HCT116 (cell line): ENCODE measurements around the gene PROM2. TPM values are rescaled to one million over a fixed set of nuclear protein-coding genes. Genes with fewer than 3 reads are reported as not detected.

Experiments
- ATAC-seq: fragments of 200-7000 bp; cut with Tn5 transposase; 2 replicates; pipeline ENCODE4 v1.9.1; 2020; ENCODE audit warnings: mild to moderate bottlenecking, moderate library complexity
- BruUV-seq: library from RNA; stranded (reverse); fragments of 400-500 nt; replicated peaks from 2 replicates; lab custom pipeline; 2021; lab: Mats Ljungman, UMichigan
- CTCF ChIA-PET: fragments of 300-600 bp; sonication (Branson Sonifier 250); formaldehyde crosslinking; loops from one replicate; lab custom pipeline; 2021; ENCODE audit warnings: antibody characterized with exemption; lab: Charles Lee
- POLR2A ChIA-PET: fragments of 300-600, 350-600 bp; sonication (Branson Sonifier 250); formaldehyde crosslinking; loops from one replicate; lab custom pipeline; 2021; ENCODE audit warnings: antibody characterized with exemption; lab: Charles Lee
- RAD21 ChIA-PET, 2 experiments: fragments of 300-600 bp; sonication (Branson Sonifier 250); formaldehyde crosslinking; loops; one replicate each; lab custom pipeline; 2023; ENCODE audit warnings: low total read pairs in 2 of 2; ENCODE audit not compliant: uncharacterized antibody in 2 of 2, unreplicated experiment in 2 of 2, low non-redundant PET in 1 of 2; lab: Charles Lee
- DNase-seq: peaks from one replicate; pipeline ENCODE4 v3.0.0-alpha.2; 2010; ENCODE audit warnings: low read depth, low spot score
- H2AFZ ChIP-seq: fragments of 200-600 bp; shearing (Covaris generic), sonication (generic); 2 replicates; pipeline ENCODE4 v1.6.1; 2017; ENCODE audit warnings: low read depth, mixed run types, mixed read lengths, antibody characterized with exemption, low read length; ENCODE audit not compliant: poor library complexity, severe bottlenecking
- H3K27ac ChIP-seq: 2 replicates; pipeline ENCODE4 v1.5.1; 2012; ENCODE audit warnings: low read depth, low read length
- H3K27me3 ChIP-seq: fragments of 200-600 bp; sonication (generic); 2 replicates; pipeline ENCODE4 v1.6.1; 2016; ENCODE audit warnings: mixed run types, low read length, mixed read lengths; ENCODE audit not compliant: insufficient read depth
- H3K36me3 ChIP-seq, 2 experiments: fragments of 200-500 bp in 1 of 2; fragments of 200-600 bp in 1 of 2; sonication (Bioruptor generic) in 1 of 2; sonication (generic) in 1 of 2; 2 replicates each; pipeline versions ENCODE4 v1.5.1 to v1.6.1; 2014 to 2016; ENCODE audit warnings: low read length in 2 of 2, inconsistent platforms in 1 of 2, mixed read lengths in 1 of 2, mixed run types in 1 of 2; ENCODE audit not compliant: insufficient read depth in 2 of 2, control insufficient read depth in 1 of 2
- H3K4me1 ChIP-seq, 2 experiments: fragments of 200-600 bp in 1 of 2; sonication (generic) in 1 of 2; 2 replicates each; pipeline versions ENCODE4 v1.5.1 to v1.6.1; 2012 to 2017; ENCODE audit warnings: low read length in 2 of 2, inconsistent platforms in 1 of 2, mild to moderate bottlenecking in 1 of 2, mixed read lengths in 1 of 2, mixed run types in 1 of 2, moderate library complexity in 1 of 2; ENCODE audit not compliant: insufficient read depth in 2 of 2, control insufficient read depth in 1 of 2
- H3K4me2 ChIP-seq: fragments of 200-600 bp; sonication (generic); 2 replicates; pipeline ENCODE4 v1.6.1; 2017; ENCODE audit warnings: mixed run types, low read length, mixed read lengths
- H3K4me3 ChIP-seq, 2 experiments: fragments of 200-600 bp in 1 of 2; sonication (generic) in 1 of 2; replicated peaks in 1 of 2; 2 replicates each; pipeline ENCODE4 v1.5.1; 2011 to 2016; ENCODE audit warnings: low read length in 2 of 2, control low read depth in 1 of 2, low read depth in 1 of 2, mild to moderate bottlenecking in 1 of 2, mixed read lengths in 1 of 2, mixed run types in 1 of 2
- H3K79me2 ChIP-seq: fragments of 200-600 bp; sonication (generic); 2 replicates; pipeline ENCODE4 v1.6.1; 2017; ENCODE audit warnings: mild to moderate bottlenecking, mixed run types, low read length, moderate library complexity, mixed read lengths; ENCODE audit not compliant: insufficient read depth
- H3K9ac ChIP-seq: fragments of 200-600 bp; sonication (generic); 2 replicates; pipeline ENCODE4 v1.6.1; 2016; ENCODE audit warnings: low read length, mixed read lengths
- H3K9me2 ChIP-seq: fragments of 200-600 bp; sonication (generic), shearing (Covaris generic); 2 replicates; pipeline ENCODE4 v1.6.1; 2017; ENCODE audit warnings: mixed run types, mild to moderate bottlenecking, moderate library complexity; ENCODE audit not compliant: insufficient read depth
- H3K9me3 ChIP-seq, 2 experiments: fragments of 200-500 bp in 1 of 2; fragments of 200-600 bp in 1 of 2; sonication (Bioruptor generic) in 1 of 2; sonication (generic) in 1 of 2; 2 replicates each; pipeline ENCODE4 v1.6.1; 2014 to 2017; ENCODE audit warnings: low read length in 2 of 2, mixed read lengths in 2 of 2, inconsistent platforms in 1 of 2, low read depth in 1 of 2, mild to moderate bottlenecking in 1 of 2, mixed run types in 1 of 2, moderate library complexity in 1 of 2; ENCODE audit not compliant: control insufficient read depth in 1 of 2, insufficient read depth in 1 of 2
- H4K20me1 ChIP-seq: fragments of 200-600 bp; sonication (generic), shearing (Covaris generic); 2 replicates; pipeline ENCODE4 v1.6.1; 2017; ENCODE audit warnings: mixed run types, mild to moderate bottlenecking, moderate library complexity; ENCODE audit not compliant: insufficient read depth
- POLR2AphosphoS5 ChIP-seq: IDR thresholded peaks from 2 replicates; pipeline ENCODE4 v1.6.1; 2011; ENCODE audit warnings: mild to moderate bottlenecking, low read depth, low read length, moderate library complexity
- RAD21 ChIP-seq: IDR thresholded peaks from 2 replicates; pipeline ENCODE4 v1.6.1; 2012; ENCODE audit warnings: low read depth, mild to moderate bottlenecking
- TCF7L2 ChIP-seq: IDR thresholded peaks from 2 replicates; pipeline ENCODE4 v1.7.0; 2011; ENCODE audit warnings: borderline replicate concordance, inconsistent platforms; ENCODE audit not compliant: insufficient read depth, insufficient read length; ENCODE audit errors: extremely low read depth
- intact Hi-C: fragments of 100-400 bp; cut with micrococcal nuclease; formaldehyde crosslinking; loops from 2 replicates; pipeline ENCODE4 v1.10.0; 2022
- total RNA-seq: library from RNA; stranded (reverse); gene quantifications from one replicate; pipeline ENCODE4 v1.2.1, GENCODE V29; 2021; ENCODE audit not compliant: unreplicated experiment
- TF ChIP-seq, protein P1 (sequence below): IDR thresholded peaks from 2 replicates; pipeline ENCODE4 v1.6.1; 2012; ENCODE audit warnings: low read depth
- TF ChIP-seq, protein P2 (sequence below): IDR thresholded peaks from 2 replicates; pipeline ENCODE4 v1.6.1; 2011; ENCODE audit warnings: mild to moderate bottlenecking, low read length, moderate library complexity; ENCODE audit not compliant: insufficient replicate concordance; ENCODE audit errors: extremely low read depth
- TF ChIP-seq, protein P3 (sequence below), 3 experiments: fragments of 200-600 bp in 1 of 3; sonication (generic) in 1 of 3; IDR thresholded peaks in 2 of 3; conservative IDR thresholded peaks in 1 of 3; 2 replicates each; pipeline ENCODE4 v1.5.1; 2012 to 2017; ENCODE audit warnings: low read depth in 2 of 3, low read length in 2 of 3, antibody characterized with exemption in 1 of 3, borderline replicate concordance in 1 of 3, control low read depth in 1 of 3, mild to moderate bottlenecking in 1 of 3, mixed read lengths in 1 of 3, mixed run types in 1 of 3, moderate library complexity in 1 of 3; ENCODE audit not compliant: insufficient read depth in 1 of 3

PROM2 gene
- total RNA-seq, 1 experiment from 2014 or later = 11.9 TPM

DNA sequence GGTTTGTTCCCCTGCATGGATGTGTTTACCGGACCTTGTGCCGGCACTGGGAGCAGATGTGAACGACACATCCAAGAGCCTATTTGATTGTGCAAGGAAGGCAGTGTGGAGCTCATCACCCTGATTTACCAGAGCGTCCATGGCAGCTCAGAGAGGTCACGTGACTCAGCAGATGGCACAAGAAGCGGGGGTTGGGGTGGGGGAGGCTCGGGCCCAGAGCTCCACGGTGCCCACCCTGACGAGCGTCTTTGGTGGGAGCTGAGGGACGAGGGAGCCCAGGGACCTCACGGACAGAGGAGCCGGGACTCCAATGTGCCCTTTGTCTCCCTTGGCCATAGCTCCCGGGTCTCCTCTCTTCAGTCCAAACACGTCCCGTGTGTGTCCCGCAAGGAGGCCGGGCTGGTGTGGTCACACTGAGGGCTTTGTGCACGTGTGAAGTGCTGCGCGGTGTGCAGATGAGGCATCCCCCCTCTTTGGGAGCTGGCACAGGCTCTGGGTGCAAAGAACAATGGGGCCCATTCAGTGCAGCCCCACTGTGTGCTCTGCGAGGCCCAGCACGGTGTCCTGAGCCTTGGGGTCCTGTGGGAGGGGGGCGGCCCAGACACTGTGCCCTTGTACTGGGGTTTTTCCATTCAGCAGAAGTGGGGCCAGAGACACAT is 38.4 kb downstream of the PROM2 start:
- POLR2A ChIA-PET = no interaction called here
- no peaks in the 10 kb centered on the region for H3K27me3 ChIP-seq
- BruUV-seq = no TSS peak
- no peaks in the 10 kb centered on the region for H3K9me3 ChIP-seq
- H4K20me1 ChIP-seq = no peaks in the 10 kb centered on the region
- CTCF ChIA-PET = interaction anchor here (2.2 kb wide), 1 partner anchor 81 kb away, joined by 24 read pairs; no protein-coding TSS in a partner anchor
- H2AFZ ChIP-seq = no peak overlapping the region
- H3K4me1 ChIP-seq = peaks cover 10 to 20% of the 10 kb centered on the region in 2 experiments; a peak in 2 of 4 replicates
- no peaks in the 10 kb centered on the region for H3K9me2 ChIP-seq
- RAD21 ChIA-PET = no interaction called here
- no peaks in the 10 kb centered on the region for H3K79me2 ChIP-seq
- ATAC-seq (no peak), DNase-seq (no peak)
- TF ChIP-seq RAD21 (no peak), TCF7L2 (no peak), POLR2AphosphoS5 (no peak)
- TF ChIP-seq, protein P1, sequence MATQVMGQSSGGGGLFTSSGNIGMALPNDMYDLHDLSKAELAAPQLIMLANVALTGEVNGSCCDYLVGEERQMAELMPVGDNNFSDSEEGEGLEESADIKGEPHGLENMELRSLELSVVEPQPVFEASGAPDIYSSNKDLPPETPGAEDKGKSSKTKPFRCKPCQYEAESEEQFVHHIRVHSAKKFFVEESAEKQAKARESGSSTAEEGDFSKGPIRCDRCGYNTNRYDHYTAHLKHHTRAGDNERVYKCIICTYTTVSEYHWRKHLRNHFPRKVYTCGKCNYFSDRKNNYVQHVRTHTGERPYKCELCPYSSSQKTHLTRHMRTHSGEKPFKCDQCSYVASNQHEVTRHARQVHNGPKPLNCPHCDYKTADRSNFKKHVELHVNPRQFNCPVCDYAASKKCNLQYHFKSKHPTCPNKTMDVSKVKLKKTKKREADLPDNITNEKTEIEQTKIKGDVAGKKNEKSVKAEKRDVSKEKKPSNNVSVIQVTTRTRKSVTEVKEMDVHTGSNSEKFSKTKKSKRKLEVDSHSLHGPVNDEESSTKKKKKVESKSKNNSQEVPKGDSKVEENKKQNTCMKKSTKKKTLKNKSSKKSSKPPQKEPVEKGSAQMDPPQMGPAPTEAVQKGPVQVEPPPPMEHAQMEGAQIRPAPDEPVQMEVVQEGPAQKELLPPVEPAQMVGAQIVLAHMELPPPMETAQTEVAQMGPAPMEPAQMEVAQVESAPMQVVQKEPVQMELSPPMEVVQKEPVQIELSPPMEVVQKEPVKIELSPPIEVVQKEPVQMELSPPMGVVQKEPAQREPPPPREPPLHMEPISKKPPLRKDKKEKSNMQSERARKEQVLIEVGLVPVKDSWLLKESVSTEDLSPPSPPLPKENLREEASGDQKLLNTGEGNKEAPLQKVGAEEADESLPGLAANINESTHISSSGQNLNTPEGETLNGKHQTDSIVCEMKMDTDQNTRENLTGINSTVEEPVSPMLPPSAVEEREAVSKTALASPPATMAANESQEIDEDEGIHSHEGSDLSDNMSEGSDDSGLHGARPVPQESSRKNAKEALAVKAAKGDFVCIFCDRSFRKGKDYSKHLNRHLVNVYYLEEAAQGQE = no peak
- TF ChIP-seq, protein P2, sequence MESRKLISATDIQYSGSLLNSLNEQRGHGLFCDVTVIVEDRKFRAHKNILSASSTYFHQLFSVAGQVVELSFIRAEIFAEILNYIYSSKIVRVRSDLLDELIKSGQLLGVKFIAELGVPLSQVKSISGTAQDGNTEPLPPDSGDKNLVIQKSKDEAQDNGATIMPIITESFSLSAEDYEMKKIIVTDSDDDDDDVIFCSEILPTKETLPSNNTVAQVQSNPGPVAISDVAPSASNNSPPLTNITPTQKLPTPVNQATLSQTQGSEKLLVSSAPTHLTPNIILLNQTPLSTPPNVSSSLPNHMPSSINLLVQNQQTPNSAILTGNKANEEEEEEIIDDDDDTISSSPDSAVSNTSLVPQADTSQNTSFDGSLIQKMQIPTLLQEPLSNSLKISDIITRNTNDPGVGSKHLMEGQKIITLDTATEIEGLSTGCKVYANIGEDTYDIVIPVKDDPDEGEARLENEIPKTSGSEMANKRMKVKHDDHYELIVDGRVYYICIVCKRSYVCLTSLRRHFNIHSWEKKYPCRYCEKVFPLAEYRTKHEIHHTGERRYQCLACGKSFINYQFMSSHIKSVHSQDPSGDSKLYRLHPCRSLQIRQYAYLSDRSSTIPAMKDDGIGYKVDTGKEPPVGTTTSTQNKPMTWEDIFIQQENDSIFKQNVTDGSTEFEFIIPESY = no peak
- TF ChIP-seq, protein P3, sequence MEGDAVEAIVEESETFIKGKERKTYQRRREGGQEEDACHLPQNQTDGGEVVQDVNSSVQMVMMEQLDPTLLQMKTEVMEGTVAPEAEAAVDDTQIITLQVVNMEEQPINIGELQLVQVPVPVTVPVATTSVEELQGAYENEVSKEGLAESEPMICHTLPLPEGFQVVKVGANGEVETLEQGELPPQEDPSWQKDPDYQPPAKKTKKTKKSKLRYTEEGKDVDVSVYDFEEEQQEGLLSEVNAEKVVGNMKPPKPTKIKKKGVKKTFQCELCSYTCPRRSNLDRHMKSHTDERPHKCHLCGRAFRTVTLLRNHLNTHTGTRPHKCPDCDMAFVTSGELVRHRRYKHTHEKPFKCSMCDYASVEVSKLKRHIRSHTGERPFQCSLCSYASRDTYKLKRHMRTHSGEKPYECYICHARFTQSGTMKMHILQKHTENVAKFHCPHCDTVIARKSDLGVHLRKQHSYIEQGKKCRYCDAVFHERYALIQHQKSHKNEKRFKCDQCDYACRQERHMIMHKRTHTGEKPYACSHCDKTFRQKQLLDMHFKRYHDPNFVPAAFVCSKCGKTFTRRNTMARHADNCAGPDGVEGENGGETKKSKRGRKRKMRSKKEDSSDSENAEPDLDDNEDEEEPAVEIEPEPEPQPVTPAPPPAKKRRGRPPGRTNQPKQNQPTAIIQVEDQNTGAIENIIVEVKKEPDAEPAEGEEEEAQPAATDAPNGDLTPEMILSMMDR (IDR thresholded peaks at IDR 0.05 in 2 of 3, conservative IDR thresholded peaks at IDR 0.05 in 1 of 3; ENCODE audit: borderline replicate concordance in 1 of 3, insufficient read depth in 1 of 3, low read depth in 2 of 3, low read length in 2 of 3) = no peak
- H3K4me3 ChIP-seq = no peak overlapping the region
- intact Hi-C loops = no loop called here
- no peak overlapping the region for H3K9ac ChIP-seq
- H3K36me3 ChIP-seq = no peaks in the 10 kb centered on the region
- no peak overlapping the region for H3K27ac ChIP-seq
- H3K4me2 ChIP-seq = no peak overlapping the region
